ENCODE data around the gene RD3L.

Gene RD3L

GRCh38 chr14:103892247-103892646 is 50.1 kb downstream of the RD3L start:
- no peak for DNase-seq

DNA sequence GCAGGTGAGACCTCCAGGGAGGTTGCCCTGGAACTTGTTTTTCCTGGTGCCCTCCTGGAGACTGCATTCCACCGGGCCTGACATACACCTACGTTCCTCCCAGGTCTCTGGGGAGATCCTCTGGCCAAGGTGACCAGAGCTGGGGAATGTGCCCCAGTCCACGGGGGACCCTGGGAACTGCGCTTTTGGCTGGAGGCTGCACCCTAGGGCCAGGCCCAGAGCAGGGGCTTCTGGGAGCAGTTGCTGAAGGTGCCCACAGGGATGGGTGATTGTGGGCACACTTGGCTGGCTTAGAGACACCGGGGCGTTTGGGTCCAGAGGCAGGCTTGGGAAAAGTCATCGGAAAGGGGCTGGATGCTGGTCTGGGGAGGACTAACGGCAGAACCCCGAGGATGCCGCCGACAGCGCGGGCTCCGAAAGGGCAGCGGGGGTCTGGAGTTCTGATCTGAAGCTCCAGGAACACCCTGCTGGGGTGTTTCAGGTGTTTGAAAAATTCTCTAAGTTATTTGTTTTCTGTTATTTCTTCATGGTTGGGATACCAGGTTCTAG is 50.6 kb downstream of the RD3L start:
- no peak for DNase-seq

DNA sequence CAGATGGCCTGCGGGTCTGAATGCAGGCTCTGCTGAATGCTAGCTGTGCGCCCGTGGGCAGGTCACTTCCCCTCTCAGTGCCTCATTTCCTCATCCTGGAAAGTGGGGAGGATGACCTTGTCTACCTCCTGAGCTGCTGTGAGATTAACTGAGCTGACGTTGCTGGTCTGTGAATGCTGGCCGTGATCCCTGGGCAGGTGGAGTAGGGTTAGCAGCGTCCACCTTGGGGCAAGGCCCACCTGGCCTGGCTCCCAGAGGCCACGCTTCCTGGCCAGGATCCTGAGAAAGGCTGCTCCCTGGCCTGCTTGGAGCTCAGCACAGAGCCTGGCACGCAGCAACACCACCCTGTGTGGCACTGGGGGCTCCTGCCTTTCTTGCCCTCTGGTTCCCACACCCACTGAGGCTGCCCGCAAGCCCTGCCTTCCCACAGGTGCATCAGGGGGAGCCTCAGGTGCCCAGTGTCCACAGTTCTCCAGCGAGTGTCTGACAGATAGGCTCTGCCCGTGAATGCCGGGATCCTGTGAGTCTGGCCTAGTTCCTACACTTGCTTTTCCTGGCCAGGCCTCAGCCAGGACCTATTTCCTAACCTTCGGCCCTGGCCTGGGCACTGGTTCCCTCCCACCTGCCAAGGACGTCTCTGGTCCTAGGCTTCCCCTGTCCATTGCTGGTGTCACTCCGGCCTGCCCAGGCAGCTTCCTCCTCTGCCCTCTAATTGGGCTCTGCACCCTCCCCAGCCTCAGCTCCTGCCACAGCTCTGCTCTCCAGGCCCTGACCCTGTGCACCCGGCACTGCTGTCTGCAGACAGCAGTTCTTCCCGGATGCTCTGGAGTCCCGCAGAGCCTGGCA is 51.3 kb downstream of the RD3L start:
- DNase-seq: no peak

All from CD4-positive, alpha-beta T cell treated with Interleukin-4 for 1 hour (primary cell).